ENCODE measurements around the gene ANKRD16.
A peak's percentile ranks its signal among the peaks of the same experiment; 100 is the strongest.
"Not testable (repeated sequence)": the region's sequence is repeated elsewhere in the genome, so short reads cannot be mapped to it uniquely, and the experiment has no call there.

Gene ANKRD16

GRCh38 chr10:5876181-5876768 lies 13.4 kb downstream of the ANKRD16 start:
- no peak for DNase-seq (ENCODE audit: low spot score)

DNA sequence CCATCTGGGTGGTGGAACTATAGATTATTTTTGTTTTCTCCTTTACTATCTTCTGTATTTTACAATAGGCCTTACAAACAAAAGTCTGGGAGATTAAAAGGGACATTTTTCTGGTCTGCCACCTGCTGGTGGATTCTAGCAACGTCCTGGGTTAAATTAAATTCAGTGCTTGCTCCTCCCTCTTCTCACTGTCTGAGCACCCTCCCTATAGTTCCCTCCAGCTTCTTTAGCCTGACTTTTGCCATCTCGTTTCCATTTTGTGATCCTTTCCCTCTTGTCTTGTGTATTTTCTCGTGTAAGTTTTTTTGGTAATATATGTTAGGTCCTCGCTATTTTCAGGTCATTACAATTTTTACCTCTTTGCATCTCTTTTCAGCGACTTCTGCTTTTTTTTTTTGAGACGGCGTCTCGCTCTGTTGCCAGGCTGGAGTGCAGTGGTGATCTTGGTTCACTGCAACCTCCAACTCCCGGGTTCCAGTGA lies 16.1 kb downstream of the ANKRD16 start:
- DNase-seq (ENCODE audit: low spot score), result peak; percentile 76

DNA sequence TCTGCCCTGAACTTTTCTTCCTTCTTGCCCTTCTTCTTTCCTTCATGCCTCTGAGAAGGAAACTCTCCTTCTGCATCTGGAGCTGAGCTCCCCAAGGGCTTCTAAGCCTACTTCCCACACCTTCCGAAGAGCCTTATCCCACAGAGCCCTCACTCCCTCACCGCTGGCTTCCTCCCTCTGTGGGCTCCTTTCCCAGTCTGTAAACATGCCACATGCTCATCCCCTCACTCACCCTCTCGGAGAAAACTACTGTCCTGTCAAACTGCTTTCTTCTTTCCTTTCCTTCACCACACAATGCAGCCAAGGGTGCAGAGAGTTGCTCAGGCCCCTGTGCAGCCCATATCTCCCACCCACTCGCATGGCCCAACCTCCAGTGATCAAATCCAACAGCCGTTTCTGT lies 18.1 kb downstream of the ANKRD16 start:
- DNase-seq (ENCODE audit: low spot score), result no peak

DNA sequence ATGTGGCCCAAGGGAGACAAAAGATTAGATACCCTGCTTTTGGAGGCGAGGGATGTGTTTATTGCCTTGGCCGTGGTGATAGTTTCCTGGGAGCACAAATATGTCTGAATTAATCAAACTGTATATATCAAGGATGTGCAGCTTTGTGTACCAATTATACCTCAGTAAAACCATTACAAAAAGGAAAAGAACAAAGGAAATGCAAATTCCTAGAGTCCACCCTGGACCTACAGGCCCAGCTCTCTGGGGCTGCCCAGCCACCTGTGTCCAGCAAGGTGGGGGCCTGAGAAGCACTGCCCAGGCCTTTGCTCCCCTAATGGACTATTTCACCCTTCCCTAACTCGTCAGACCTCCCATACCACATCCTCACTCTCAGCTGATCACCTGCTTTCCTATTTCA lies 20.5 kb downstream of the ANKRD16 start:
- no peak for DNase-seq (ENCODE audit: low spot score)

- not testable (repeated sequence) for DNase-seq (ENCODE audit: low spot score)
These were observed 21.3 kb downstream of the ANKRD16 start for GRCh38 chr10:5868383-5868782.

DNA sequence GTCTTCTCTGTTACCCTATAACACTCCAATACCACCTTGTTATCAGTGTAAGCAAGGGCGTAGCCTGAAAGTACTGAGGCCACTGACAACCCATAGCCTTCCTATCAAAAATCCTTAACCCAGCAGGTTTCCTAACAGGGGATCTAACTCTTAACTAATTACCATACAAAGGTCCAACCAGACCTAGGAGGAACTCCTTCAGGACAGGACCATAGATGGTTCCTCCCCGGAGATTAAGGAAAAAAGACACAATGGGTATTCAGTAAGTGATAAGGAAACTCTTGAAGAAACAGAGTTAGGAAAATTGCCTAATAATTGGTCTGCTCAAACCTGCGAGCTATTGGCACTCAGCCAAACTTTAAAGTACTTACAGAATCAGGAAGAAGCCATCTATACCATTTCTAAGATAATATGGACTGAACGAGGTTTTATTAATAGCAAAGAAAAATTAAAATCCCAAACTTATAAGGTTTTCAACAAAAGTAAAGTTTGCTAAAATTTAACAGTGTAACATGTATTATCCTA lies 22.5 kb downstream of the ANKRD16 start:
- DNase-seq (ENCODE audit: low spot score), result not testable (repeated sequence)

DNA sequence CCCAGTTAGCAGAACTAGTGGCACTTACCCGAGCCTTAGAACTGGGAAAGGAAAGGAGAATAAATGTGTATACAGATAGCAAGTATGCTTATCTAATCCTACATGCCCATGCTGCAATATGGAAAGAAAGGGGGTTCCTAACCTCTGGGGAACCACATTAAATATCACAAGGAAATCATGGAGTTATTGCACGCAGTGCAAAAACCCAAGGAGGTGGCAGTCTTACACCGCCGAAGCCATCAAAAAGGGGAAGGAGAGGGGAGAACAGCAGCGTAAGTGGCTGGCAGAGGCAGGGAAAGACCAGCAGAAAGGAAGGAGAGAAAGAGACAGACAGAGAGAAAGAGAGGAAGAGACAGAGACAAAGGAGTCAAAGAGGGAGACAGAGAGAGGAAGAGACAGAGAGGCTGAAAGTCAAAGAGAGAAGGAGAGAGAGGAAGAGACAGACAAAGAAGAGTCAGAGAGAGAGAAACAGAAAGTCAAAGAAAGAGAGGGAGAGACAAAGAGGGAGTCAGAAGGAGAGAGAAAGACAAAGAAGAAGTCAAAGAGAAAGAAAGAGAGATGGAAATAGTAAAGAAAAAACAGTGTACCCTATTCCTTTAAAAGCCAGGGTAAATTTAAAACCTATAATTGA lies 23.1 kb downstream of the ANKRD16 start:
- DNase-seq (ENCODE audit: low spot score), result not testable (repeated sequence)

DNA sequence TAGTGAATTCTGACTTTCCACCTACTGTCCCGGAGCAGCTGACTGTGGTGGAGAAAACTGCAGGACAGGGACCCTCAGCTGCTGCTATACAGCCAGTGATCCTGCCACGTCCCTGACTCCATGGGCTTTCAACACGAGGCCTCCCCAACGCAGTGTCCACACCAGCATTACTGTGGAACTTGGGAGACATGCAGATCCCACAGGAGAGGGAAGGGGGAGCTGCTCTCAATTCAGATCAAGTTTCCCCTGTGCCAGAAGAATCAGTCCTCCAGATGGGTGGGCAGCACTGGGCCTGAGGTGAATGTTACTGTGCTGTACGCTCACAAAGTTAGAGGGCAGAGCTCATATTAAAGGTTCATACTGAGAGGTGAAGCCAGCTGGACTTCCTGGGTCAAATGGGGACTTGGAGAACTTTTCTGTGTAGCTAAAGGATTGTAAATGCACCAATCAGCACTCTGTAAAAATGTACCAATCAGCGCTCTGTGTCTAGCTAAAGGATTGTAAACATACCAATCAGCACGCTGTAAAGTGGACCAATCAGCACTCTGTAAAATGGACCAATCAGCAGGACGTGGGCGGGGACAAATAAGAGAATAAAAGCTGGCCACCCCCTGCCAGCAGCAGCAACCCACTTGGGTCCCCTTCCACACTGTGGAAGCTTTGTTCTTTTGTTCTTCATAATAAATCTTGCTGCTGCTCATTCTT lies 26.6 kb downstream of the ANKRD16 start:
- not testable (repeated sequence) for DNase-seq (ENCODE audit: low spot score)

DNA sequence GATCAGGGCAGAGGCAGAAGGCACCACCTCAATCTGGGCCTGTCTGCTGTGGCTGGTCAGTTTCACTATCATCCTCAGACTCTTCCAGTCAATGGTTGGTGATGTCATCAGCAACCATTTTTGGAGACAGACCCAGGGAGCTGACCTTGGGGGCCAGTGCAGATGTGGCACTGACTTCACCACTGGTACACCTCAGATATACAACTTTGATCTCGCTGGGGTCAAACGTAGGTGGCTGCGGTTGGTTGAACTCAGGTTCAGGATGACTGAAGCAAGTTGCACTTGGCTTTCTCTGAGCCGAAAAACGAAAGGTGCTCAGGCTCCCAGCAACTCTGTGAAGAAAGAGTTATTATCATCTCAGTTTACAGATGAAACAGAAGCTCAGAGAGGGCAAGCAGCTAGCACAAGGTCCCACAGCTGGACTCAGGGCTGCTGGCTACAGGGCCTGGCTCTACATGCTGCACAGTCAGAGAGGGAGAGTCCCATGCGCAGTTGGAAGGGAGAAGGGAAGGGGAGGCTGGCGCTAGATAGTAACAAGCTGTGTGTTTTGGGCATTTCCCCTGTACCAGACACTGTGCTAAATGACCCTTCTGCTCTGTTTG lies 27.2 kb downstream of the ANKRD16 start:
- DNase-seq (ENCODE audit: low spot score), result no peak

- DNase-seq (ENCODE audit: low spot score), result no peak
These were observed 29.6 kb downstream of the ANKRD16 start for GRCh38 chr10:5860066-5860465.

- DNase-seq (ENCODE audit: low spot score), result no peak
These were observed 30.9 kb downstream of the ANKRD16 start for GRCh38 chr10:5858811-5859210.

DNA sequence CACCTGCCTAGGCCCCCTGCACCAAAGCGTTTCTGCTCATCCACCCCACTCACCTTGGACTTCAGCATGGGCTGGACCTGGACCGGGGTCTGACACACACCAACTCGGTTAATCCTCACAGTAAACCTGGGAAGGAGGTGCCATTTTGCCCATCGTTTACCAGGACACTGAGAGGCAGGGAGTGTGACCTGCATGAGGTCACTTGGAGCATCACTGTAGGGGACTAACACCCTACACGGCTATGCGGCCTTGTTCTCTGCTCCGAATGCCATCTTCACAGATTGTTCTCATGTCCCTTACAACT lies 33.0 kb downstream of the ANKRD16 start:
- DNase-seq (ENCODE audit: low spot score), result no peak

DNA sequence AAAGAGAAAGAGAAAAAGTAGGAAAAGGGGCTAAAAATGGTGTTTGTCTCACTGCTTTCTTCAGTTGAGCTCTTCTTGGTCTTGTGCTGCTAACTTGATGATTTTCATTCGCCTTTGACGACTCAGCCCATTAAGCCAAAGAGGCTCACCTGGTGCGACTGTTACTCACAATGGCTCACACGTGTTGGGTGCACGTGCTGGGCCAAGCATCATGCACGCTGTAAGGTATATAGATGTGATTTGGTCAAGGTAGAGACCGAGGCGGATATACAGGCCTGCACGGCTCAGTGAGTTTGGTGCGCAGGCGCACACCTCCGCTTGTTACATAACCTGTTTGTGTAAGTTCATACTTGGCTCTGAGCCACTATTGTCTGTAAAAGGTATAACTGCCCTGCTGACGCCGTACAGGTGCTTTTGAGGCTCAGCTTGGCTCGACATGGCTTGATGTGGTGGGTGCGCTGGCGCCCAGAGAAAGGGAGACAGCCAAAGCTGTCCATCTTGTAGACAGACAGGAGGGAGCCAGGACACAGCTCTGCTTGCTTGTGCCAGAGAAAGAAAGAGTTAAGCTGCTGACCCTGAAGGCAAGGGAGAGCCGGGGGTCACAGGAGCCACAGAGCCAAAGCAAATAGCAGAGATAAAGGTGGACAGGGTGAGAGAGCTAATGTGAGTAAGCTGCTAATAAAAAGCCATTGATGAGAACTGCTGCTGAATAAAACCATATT lies 33.6 kb downstream of the ANKRD16 start:
- no peak for DNase-seq (ENCODE audit: low spot score)

GRCh38 chr10:5854131-5854475 lies 35.6 kb downstream of the ANKRD16 start:
- no peak for DNase-seq (ENCODE audit: low spot score)

DNA sequence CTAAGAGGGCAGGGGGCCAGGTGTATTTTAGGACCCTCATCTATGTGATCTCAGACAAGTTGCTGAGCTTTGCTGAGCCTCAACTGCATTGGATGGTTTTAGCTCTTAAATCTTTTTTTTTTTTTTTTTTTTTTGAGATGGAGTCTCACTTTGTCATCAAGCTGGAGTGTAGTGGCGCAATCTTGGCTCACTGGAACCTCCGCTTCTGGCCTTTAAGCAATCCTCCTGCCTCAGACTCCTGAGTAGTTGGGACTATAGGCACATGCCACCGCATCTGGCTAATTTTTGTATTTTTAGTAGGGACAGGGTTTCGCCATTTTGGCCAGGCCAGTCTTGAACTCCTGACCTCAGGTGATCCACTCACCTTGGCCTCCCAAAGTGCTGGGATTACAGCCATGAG lies 43.0 kb downstream of the ANKRD16 start:
- not testable (repeated sequence) for DNase-seq (ENCODE audit: low spot score)

GRCh38 chr10:5844345-5845055 lies 45.2 kb downstream of the ANKRD16 start:
- no peak for DNase-seq (ENCODE audit: low spot score)

DNA sequence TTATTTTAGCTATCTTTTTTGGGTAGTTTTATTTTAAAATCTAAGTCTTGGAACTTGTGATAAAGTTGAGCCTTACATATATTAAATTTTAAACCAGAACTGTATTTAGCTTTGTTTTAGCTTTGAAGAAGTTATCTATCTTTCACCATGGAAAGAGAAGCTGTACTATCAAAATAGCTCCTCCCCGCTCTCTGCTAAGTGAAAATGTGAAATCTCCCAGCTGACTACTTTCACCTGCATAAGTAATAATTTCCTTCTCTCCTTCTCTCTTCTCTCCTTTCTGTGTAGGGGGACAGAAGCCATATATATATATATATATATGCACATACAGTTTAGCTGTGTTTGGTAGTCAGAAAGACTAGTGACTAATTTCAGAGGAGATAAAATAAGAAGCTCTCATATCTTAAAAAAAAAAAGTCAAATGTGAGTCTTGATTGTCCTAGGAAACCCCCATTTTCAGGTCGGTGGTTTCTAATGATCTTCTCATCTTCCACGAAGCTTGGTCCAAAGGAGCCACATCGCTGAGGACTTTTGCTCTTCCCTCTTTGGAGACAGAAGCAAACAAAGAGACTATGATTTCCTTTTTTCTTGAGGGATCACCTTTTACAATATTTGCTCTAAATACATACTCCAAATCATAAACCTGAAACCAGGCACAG lies 45.9 kb downstream of the ANKRD16 start:
- DNase-seq (ENCODE audit: low spot score), result no peak

GRCh38 chr10:5841965-5842364 lies 47.7 kb downstream of the ANKRD16 start:
- DNase-seq (ENCODE audit: low spot score), result no peak

GRCh38 chr10:5840314-5841307 lies 49.1 kb downstream of the ANKRD16 start:
- DNase-seq (ENCODE audit: low spot score), result no peak

- not testable (repeated sequence) for DNase-seq (ENCODE audit: low spot score)
These were observed 53.5 kb downstream of the ANKRD16 start for GRCh38 chr10:5836181-5836580.

All from left forelimb (tissue), 1 donor.